IMR-90 (cell line): ENCODE data around the gene AKAP6. TPM values are rescaled to one million over a fixed set of nuclear protein-coding genes. Genes with fewer than 3 reads are reported as not detected.

Experiments
- ATAC-seq: fragments of 200-7000 bp; cut with Tn5 transposase; 2 replicates; pipeline ENCODE4 v1.9.1; 2020; ENCODE audit warnings: low read depth, mild to moderate bottlenecking, moderate library complexity
- BruUV-seq: library from RNA; stranded (reverse); fragments of 400-500 nt; replicated peaks from 2 replicates; lab custom pipeline; 2021; lab: Mats Ljungman, UMichigan
- CTCF ChIA-PET: fragments of 300-600 bp; formaldehyde crosslinking; extraction: SDS; loops from one replicate; lab custom pipeline; 2021; ENCODE audit warnings: antibody characterized with exemption; lab: Yijun Ruan, JAX
- POLR2A ChIA-PET: fragments of 300-600 bp; sonication (Branson Sonifier 250); formaldehyde crosslinking; loops from one replicate; lab custom pipeline; 2022; ENCODE audit warnings: antibody characterized with exemption; ENCODE audit not compliant: unreplicated experiment; lab: Charles Lee
- DNase-seq: peaks from one replicate; pipeline ENCODE4 v3.0.0; 2013
- H2AFZ ChIP-seq: replicated peaks from 2 replicates; pipeline ENCODE3; 2013; ENCODE audit warnings: low read length, mild to moderate bottlenecking; ENCODE audit not compliant: poor library complexity
- H2AK5ac ChIP-seq: 2 replicates; pipeline ENCODE4 v1.6.1; 2013; ENCODE audit warnings: low read depth, low read length, inconsistent platforms
- H2AK9ac ChIP-seq: replicated peaks from 2 replicates; pipeline ENCODE3; 2013; ENCODE audit warnings: mild to moderate bottlenecking, low read depth, low read length, moderate library complexity; ENCODE audit not compliant: poor library complexity
- H2BK120ac ChIP-seq: 2 replicates; pipeline ENCODE4 v1.6.1; 2013; ENCODE audit warnings: low read depth, low read length, inconsistent platforms
- H2BK15ac ChIP-seq: 3 replicates; pipeline ENCODE4 v1.6.1; 2013; ENCODE audit warnings: low read depth, low read length, inconsistent platforms
- H2BK20ac ChIP-seq: 2 replicates; pipeline ENCODE4 v1.6.1; 2013; ENCODE audit warnings: low read depth, mild to moderate bottlenecking, inconsistent platforms, low read length, moderate library complexity
- H2BK5ac ChIP-seq: 2 replicates; pipeline ENCODE4 v1.6.1; 2013; ENCODE audit warnings: mild to moderate bottlenecking, low read depth, low read length, inconsistent platforms; ENCODE audit not compliant: poor library complexity, severe bottlenecking
- H3K14ac ChIP-seq: replicated peaks from 2 replicates; pipeline ENCODE4 v1.6.1; 2013; ENCODE audit warnings: low read depth, low read length, inconsistent platforms
- H3K18ac ChIP-seq: 2 replicates; pipeline ENCODE4 v1.6.1; 2013; ENCODE audit warnings: low read depth, low read length, control low read depth
- H3K23ac ChIP-seq: 2 replicates; pipeline ENCODE4 v1.6.1; 2013; ENCODE audit warnings: low read depth, low read length, inconsistent platforms
- H3K27ac ChIP-seq: 2 replicates; pipeline ENCODE4 v1.5.1; 2013; ENCODE audit warnings: mild to moderate bottlenecking, control low read depth, low read length; ENCODE audit not compliant: insufficient read depth
- H3K27me3 ChIP-seq: 2 replicates; pipeline ENCODE4 v1.6.1; 2013; ENCODE audit warnings: low read length; ENCODE audit not compliant: control insufficient read depth, insufficient read depth
- H3K36me3 ChIP-seq: 2 replicates; pipeline ENCODE4 v1.6.1; 2013; ENCODE audit warnings: low read length, mixed read lengths; ENCODE audit not compliant: control insufficient read depth, insufficient read depth
- H3K4ac ChIP-seq: 2 replicates; pipeline ENCODE4 v1.6.1; 2013; ENCODE audit warnings: low read depth, low read length, inconsistent platforms
- H3K4me1 ChIP-seq: 2 replicates; pipeline ENCODE4 v1.6.1; 2013; ENCODE audit warnings: low read length, mixed read lengths; ENCODE audit not compliant: control insufficient read depth, insufficient read depth
- H3K4me2 ChIP-seq: 2 replicates; pipeline ENCODE4 v1.6.1; 2013; ENCODE audit warnings: low read depth, mild to moderate bottlenecking, control low read depth, low read length, moderate library complexity
- H3K4me3 ChIP-seq: 2 replicates; pipeline ENCODE4 v1.5.1; 2013; ENCODE audit warnings: low read depth, mild to moderate bottlenecking, control low read depth, low read length, moderate library complexity; ENCODE audit not compliant: insufficient read depth
- H3K56ac ChIP-seq: 2 replicates; pipeline ENCODE4 v1.6.1; 2013; ENCODE audit warnings: low read length, inconsistent platforms; ENCODE audit not compliant: insufficient read depth; ENCODE audit errors: extremely low read depth
- H3K79me1 ChIP-seq, 2 experiments: 2 replicates each; pipeline ENCODE4 v1.6.1; 2013; ENCODE audit warnings: low read length in 2 of 2, inconsistent platforms in 1 of 2, low read depth in 1 of 2
- H3K9ac ChIP-seq: 2 replicates; pipeline ENCODE4 v1.6.1; 2013; ENCODE audit warnings: low read depth, low read length, control low read depth
- H3K9me1 ChIP-seq: 2 replicates; pipeline ENCODE4 v1.6.1; 2013; ENCODE audit warnings: low read length, inconsistent platforms; ENCODE audit not compliant: insufficient read depth
- H3K9me3 ChIP-seq: 2 replicates; pipeline ENCODE4 v1.6.1; 2013; ENCODE audit warnings: low read length; ENCODE audit not compliant: control insufficient read depth, insufficient read depth
- H4K20me1 ChIP-seq: 2 replicates; pipeline ENCODE4 v1.6.1; 2013; ENCODE audit warnings: low read length, inconsistent platforms; ENCODE audit not compliant: insufficient read depth
- H4K5ac ChIP-seq: 2 replicates; pipeline ENCODE4 v1.6.1; 2013; ENCODE audit warnings: mild to moderate bottlenecking, low read depth, low read length, control low read depth
- H4K8ac ChIP-seq, 2 experiments: 2 replicates each; pipeline ENCODE4 v1.6.1; 2013; ENCODE audit warnings: low read depth in 2 of 2, low read length in 2 of 2, control low read depth in 1 of 2, inconsistent platforms in 1 of 2
- H4K91ac ChIP-seq: 2 replicates; pipeline ENCODE4 v1.6.1; 2013; ENCODE audit warnings: low read depth, low read length, inconsistent platforms; ENCODE audit not compliant: insufficient read depth
- RFX5 ChIP-seq: IDR thresholded peaks from 2 replicates; pipeline ENCODE4 v1.8.0; 2012; ENCODE audit warnings: low read depth, mild to moderate bottlenecking, low read length, moderate library complexity
- USF2 ChIP-seq: fragments of 150-350 bp; IDR thresholded peaks from 2 replicates; pipeline ENCODE4 v1.6.1; 2017; ENCODE audit warnings: mild to moderate bottlenecking, antibody characterized with exemption, low read length, low read depth
- WGBS, 2 experiments: methylation state at CpG; one replicate each; pipeline versions ENCODE4 v1.1.5 to v1.1.7; 2013; ENCODE audit warnings: missing lambda C conversion rate in 2 of 2; ENCODE audit not compliant: insufficient read length in 1 of 2; ENCODE audit errors: extremely low coverage in 2 of 2; 5-methylcytosine and 5-hydroxymethylcytosine counted together
- dilution Hi-C: fragments of 300-500 bp; cut with HindIII; formaldehyde crosslinking; loops from one replicate; pipeline ENCODE4 v1.14.3; 2018; ENCODE audit warnings: low sequenced_read_pairs; ENCODE audit not compliant: unreplicated experiment
- in situ Hi-C: fragments of 300-500 bp; cut with MboI; formaldehyde crosslinking; loops from 3 replicates; pipeline ENCODE4 v1.14.3; 2019; ENCODE audit warnings: low sequenced_read_pairs, inconsistent platforms, mixed read lengths
- intact Hi-C: fragments of 100-400 bp; cut with micrococcal nuclease; formaldehyde crosslinking; loops from 2 replicates; pipeline ENCODE4 v1.10.0; 2022
- polyA plus RNA-seq, 3 experiments: library from polyadenylated mRNA; depleted of rRNA; stranded (reverse); fragments of >200 nt; gene quantifications; 2 replicates each; pipeline ENCODE4 v1.2.3, GENCODE V29; 2012; ENCODE audit warnings: low replicate concordance in 1 of 3
- total RNA-seq: library from RNA; depleted of rRNA; stranded (reverse); fragments of >200 nt; gene quantifications from 2 replicates; pipeline ENCODE4 v1.2.3, GENCODE V29; 2012

Gene AKAP6
- total and polyA plus RNA-seq, 2 of the 4 experiments (the other 2 are of a cell fraction), result 0.22 to 1.6 TPM

GRCh38 chr14:32405856-32406255, 76.8 kb downstream of the AKAP6 start:
- Histone ChIP-seq H4K91ac (no peak overlapping the region), H2AK5ac (no peak overlapping the region), H3K9me1 (no peaks in the 10 kb centered on the region), H3K56ac (no peak overlapping the region), H3K27me3 (peaks cover 1% of the 10 kb centered on the region; the same call in 1 of the 2 replicates), H3K9ac (no peak overlapping the region), H2BK120ac (no peak overlapping the region), H3K4me3 (no peak overlapping the region), H3K18ac (no peak overlapping the region), H3K27ac (no peak overlapping the region), H4K8ac (no peak overlapping the region), H3K23ac (no peak overlapping the region), H3K9me3 (no peaks in the 10 kb centered on the region), H4K20me1 (no peaks in the 10 kb centered on the region), H3K4me2 (no peak overlapping the region), H2BK20ac (no peak overlapping the region), H3K79me1 (no peaks in the 10 kb centered on the region), H4K5ac (no peak overlapping the region), H2AFZ (no peak overlapping the region), H2BK5ac (no peak overlapping the region), H3K14ac (no peak overlapping the region), H3K36me3 (no peaks in the 10 kb centered on the region), H2BK15ac (no peak overlapping the region), H3K4ac (no peak overlapping the region), H3K4me1 (no peaks in the 10 kb centered on the region), H2AK9ac (no peak overlapping the region)
- ChIA-PET POLR2A (no interaction called here), CTCF (no interaction called here)
- no peak for TF ChIP-seq RFX5
- no peak for TF ChIP-seq USF2
- no CpG with 5 or more reads among the region's 2 CpGs for WGBS, 2 experiments
- no peak for ATAC-seq
- no TSS peak for BruUV-seq
- in situ Hi-C loops (no loop called here), intact Hi-C loops (no loop called here), dilution Hi-C loops (no loop called here)
- no peak for DNase-seq
